Panc1 (cell line): ENCODE measurements around the gene PAGR1. TPM values are rescaled to one million over a fixed set of nuclear protein-coding genes. Genes with fewer than 3 reads are reported as not detected.

Experiments used
- ATAC-seq: fragments of 200-7000 bp; cut with Tn5 transposase; 2 replicates; pipeline ENCODE4 v1.9.1; 2020; ENCODE audit warnings: mild to moderate bottlenecking, moderate library complexity
- BruUV-seq: library from RNA; stranded (reverse); fragments of 400-500 nt; replicated peaks from 2 replicates; lab custom pipeline; 2021; lab: Mats Ljungman, UMichigan
- CTCF ChIA-PET: fragments of 300-600 bp; sonication (Branson Sonifier 250); formaldehyde crosslinking; loops from one replicate; lab custom pipeline; 2022; ENCODE audit warnings: antibody characterized with exemption; lab: Charles Lee
- POLR2A ChIA-PET: fragments of 300-600 bp; sonication (Branson Sonifier 250); formaldehyde crosslinking; loops from one replicate; lab custom pipeline; 2022; ENCODE audit warnings: antibody characterized with exemption; lab: Charles Lee
- DNase-seq: peaks from one replicate; pipeline ENCODE4 v3.0.0-alpha.2; 2010; ENCODE audit warnings: low read depth, low spot score
- H3K27ac ChIP-seq: 2 replicates; pipeline ENCODE4 v1.5.1; 2011; ENCODE audit warnings: mild to moderate bottlenecking, low read length, inconsistent platforms
- H3K27me3 ChIP-seq: fragments of 200-500 bp; sonication (Bioruptor generic); 2 replicates; pipeline ENCODE4 v1.6.0; 2014; ENCODE audit warnings: low read length, inconsistent platforms; ENCODE audit not compliant: control insufficient read depth, insufficient read depth
- H3K36me3 ChIP-seq: fragments of 200-500 bp; sonication (Bioruptor generic); 2 replicates; pipeline ENCODE4 v1.5.1; 2014; ENCODE audit warnings: inconsistent platforms, mild to moderate bottlenecking, low read length, moderate library complexity; ENCODE audit not compliant: control insufficient read depth, insufficient read depth
- H3K4me1 ChIP-seq: 2 replicates; pipeline ENCODE4 v1.5.1; 2011; ENCODE audit warnings: inconsistent platforms, mild to moderate bottlenecking, low read length, moderate library complexity; ENCODE audit not compliant: control insufficient read depth, insufficient read depth
- H3K4me3 ChIP-seq, 2 experiments: 2 replicates each; pipeline ENCODE4 v1.5.1; 2011 to 2012; ENCODE audit warnings: low read depth in 2 of 2, low read length in 2 of 2, mild to moderate bottlenecking in 2 of 2, inconsistent platforms in 1 of 2, moderate library complexity in 1 of 2
- H3K9me3 ChIP-seq: fragments of 200-500 bp; sonication (Bioruptor generic); 2 replicates; pipeline ENCODE4 v1.5.1; 2014; ENCODE audit warnings: low read depth, mild to moderate bottlenecking, inconsistent platforms, low read length, moderate library complexity; ENCODE audit not compliant: control insufficient read depth, insufficient read depth
- CTCF ChIP-seq: fragments of 450-650 bp; IDR thresholded peaks from 2 replicates; pipeline ENCODE4 v1.5.1; 2017; ENCODE audit warnings: mild to moderate bottlenecking
- POLR2AphosphoS5 ChIP-seq: IDR thresholded peaks from 2 replicates; pipeline ENCODE4 v1.6.1; 2012; ENCODE audit warnings: mild to moderate bottlenecking, low read depth, low read length, moderate library complexity
- REST ChIP-seq, 2 experiments: IDR thresholded peaks; 2 replicates each; pipeline ENCODE4 v1.6.1; 2011 to 2012; ENCODE audit warnings: low read depth in 2 of 2, control low read depth in 1 of 2, low read length in 1 of 2, mild to moderate bottlenecking in 1 of 2, moderate library complexity in 1 of 2; ENCODE audit not compliant: insufficient read depth in 1 of 2
- SIN3A ChIP-seq: IDR thresholded peaks from 2 replicates; pipeline ENCODE4 v1.6.1; 2012; ENCODE audit warnings: low read depth, mild to moderate bottlenecking, low read length, moderate library complexity, borderline replicate concordance; ENCODE audit not compliant: insufficient read depth
- TCF7L2 ChIP-seq: IDR thresholded peaks from 2 replicates; pipeline ENCODE4 v1.6.1; 2011; ENCODE audit warnings: mild to moderate bottlenecking, low read depth, low read length, inconsistent platforms
- in situ Hi-C: cut with HindIII; loops from 2 replicates; pipeline ENCODE4 v1.10.0; 2016; ENCODE audit warnings: low sequenced_read_pairs, low pct_unique_long_range_greater_than_20kb
- intact Hi-C: fragments of 100-400 bp; cut with micrococcal nuclease; formaldehyde crosslinking; loops from one replicate; pipeline ENCODE4 v1.10.0; 2022; ENCODE audit not compliant: unreplicated experiment
- total RNA-seq: library from RNA; stranded (reverse); gene quantifications from one replicate; pipeline ENCODE4 v1.2.1, GENCODE V29; 2021; ENCODE audit not compliant: unreplicated experiment

PAGR1 gene
- total RNA-seq, 1 experiment from 2014 or later, result 42.5 TPM

- TF ChIP-seq TCF7L2 (no peak), SIN3A (no peak), POLR2AphosphoS5 (no peak), REST (IDR thresholded peaks at IDR 0.05; ENCODE audit: insufficient read depth in 1 of 2, low read depth in 2 of 2, low read length in 1 of 2) (no peak), CTCF (no peak)
- intact Hi-C loops (no loop called here), in situ Hi-C loops (no loop called here)
- no peak within 1 kb of the TSS for H3K27ac ChIP-seq
- H3K4me3 ChIP-seq, result no peak within 1 kb of the TSS
- ATAC-seq (no peak), DNase-seq (no peak)
- no peaks in the 10 kb centered on the region for H3K9me3 ChIP-seq
- POLR2A ChIA-PET, result no interaction called here
- no peaks in the 10 kb centered on the region for H3K36me3 ChIP-seq
- CTCF ChIA-PET, result no interaction called here
- H3K27me3 ChIP-seq, result no peaks in the 10 kb centered on the region
- no TSS peak for BruUV-seq
- H3K4me1 ChIP-seq, result no peaks in the 10 kb centered on the region
These were observed 38.2 kb upstream of the PAGR1 start, which contains the start of gene ZG16 for GRCh38 chr16:29777576-29778350. Gene ZG16, plus strand, starts transcription at chr16:29778256. Its CDS starts 1,011 bp downstream, at chr16:29779267.

GRCh38 chr16:29779474-29779873 lies 36.5 kb upstream of the PAGR1 start:
- H3K9me3 ChIP-seq, result no peaks in the 10 kb centered on the region
- CTCF ChIA-PET, result no interaction called here

More at GRCh38 chr16:29779474-29779873, 36.5 kb upstream of the PAGR1 start:
- ATAC-seq (no peak), DNase-seq (no peak)
- Histone ChIP-seq H3K27ac (no peak overlapping the region), H3K4me1 (no peaks in the 10 kb centered on the region), H3K36me3 (no peaks in the 10 kb centered on the region), H3K4me3 (no peak overlapping the region), H3K27me3 (no peaks in the 10 kb centered on the region)
- in situ Hi-C loops, result no loop called here
- intact Hi-C loops, result no loop called here
- POLR2A ChIA-PET, result no interaction called here
- no TSS peak for BruUV-seq
- TF ChIP-seq TCF7L2 (no peak), SIN3A (no peak), REST (IDR thresholded peaks at IDR 0.05; ENCODE audit: insufficient read depth in 1 of 2, low read depth in 2 of 2, low read length in 1 of 2) (no peak), CTCF (no peak), POLR2AphosphoS5 (no peak)
